LoVo (cell line): ENCODE data around the gene TRMU.
"Not testable (repeated sequence)": the region's sequence is repeated elsewhere in the genome, so short reads cannot be mapped to it uniquely, and the experiment has no call there.

Experiments
- DNase-seq: peaks from one replicate; pipeline ENCODE4 v3.0.0-alpha.2; 2016; ENCODE audit warnings: low spot score

Gene TRMU

GRCh38 chr22:46388647-46389046, 53.1 kb downstream of the TRMU start:
- no peak for DNase-seq

- DNase-seq, result no peak
Observed at GRCh38 chr22:46389081-46389480, 53.6 kb downstream of the TRMU start.

- no peak for DNase-seq
Observed at GRCh38 chr22:46390105-46390651, 54.7 kb downstream of the TRMU start.

- DNase-seq, result no peak
Observed at GRCh38 chr22:46390652-46391301, 55.3 kb downstream of the TRMU start.

GRCh38 chr22:46391486-46392136, 56.1 kb downstream of the TRMU start:
- DNase-seq, result no peak

GRCh38 chr22:46392137-46392844, 56.8 kb downstream of the TRMU start:
- DNase-seq, result no peak

- DNase-seq, result no peak
Observed at GRCh38 chr22:46393873-46394272, 58.4 kb downstream of the TRMU start.

GRCh38 chr22:46394622-46395021, 59.1 kb downstream of the TRMU start:
- no peak for DNase-seq

- DNase-seq, result no peak
Observed at GRCh38 chr22:46395145-46395544, 59.6 kb downstream of the TRMU start.

- DNase-seq, result not testable (repeated sequence)
Observed at GRCh38 chr22:46397049-46397448, 61.5 kb downstream of the TRMU start.

- DNase-seq, result no peak
Observed at GRCh38 chr22:46397514-46397913, 62.0 kb downstream of the TRMU start.

- no peak for DNase-seq
Observed at GRCh38 chr22:46397951-46398350, 62.4 kb downstream of the TRMU start.

GRCh38 chr22:46399251-46400024, 63.9 kb downstream of the TRMU start:
- no peak for DNase-seq

GRCh38 chr22:46401370-46401769, 65.9 kb downstream of the TRMU start:
- no peak for DNase-seq

GRCh38 chr22:46402505-46402904, 67.0 kb downstream of the TRMU start:
- DNase-seq, result no peak

- not testable (repeated sequence) for DNase-seq
Observed at GRCh38 chr22:46403880-46404279, 68.4 kb downstream of the TRMU start.

- DNase-seq, result no peak
Observed at GRCh38 chr22:46405901-46406300, 70.4 kb downstream of the TRMU start.

GRCh38 chr22:46406349-46406748, 70.8 kb downstream of the TRMU start:
- DNase-seq, result no peak

- DNase-seq, result no peak
Observed at GRCh38 chr22:46406791-46407190, 71.3 kb downstream of the TRMU start.
